ENCODE results near the gene TRIP6. TPM values are rescaled to one million over a fixed set of nuclear protein-coding genes. Genes with fewer than 3 reads are reported as not detected.
A peak's percentile ranks its signal among the peaks of the same experiment; 100 is the strongest.

Gene TRIP6
- total and polyA plus RNA-seq, 2 of the 8 experiments (the other 6 are each of a cell fraction or from before 2014, with no cell fraction given): 88.4 to 103 TPM

- TF ChIP-seq SAP30 (IDR thresholded peaks at IDR 0.05; ENCODE audit: insufficient read depth, insufficient replicate concordance, low read length) (peak; percentile 48), CHD2 (IDR thresholded peaks at IDR 0.05; ENCODE audit: low read length) (no peak), KDM4A (IDR thresholded peaks at IDR 0.05; ENCODE audit: low read depth, low read length, severe bottlenecking) (peak; percentile 25), RAD21 (IDR thresholded peaks at IDR 0.05 in 1 of 2, conservative IDR thresholded peaks at IDR 0.05 in 1 of 2; ENCODE audit: low read depth in 2 of 2, low read length in 2 of 2) (no peak), CBX8 (IDR thresholded peaks at IDR 0.05; ENCODE audit: borderline replicate concordance, low read depth, low read length) (no peak), PHF8 (conservative IDR thresholded peaks at IDR 0.05; ENCODE audit: low read depth, low read length) (peak; percentile 20; the same call in 1 of the 2 replicates), SIRT6 (IDR thresholded peaks at IDR 0.05; ENCODE audit: low read length) (no peak), JUND (IDR thresholded peaks at IDR 0.05; ENCODE audit: low read length) (no peak), CTCF (IDR thresholded peaks at IDR 0.05; ENCODE audit: control extremely low read depth in 1 of 3, insufficient read depth in 1 of 3, low read depth in 1 of 3, low read length in 3 of 3) (no peak), JUN (IDR thresholded peaks at IDR 0.05; ENCODE audit: low read depth, low read length) (no peak), RXRA (IDR thresholded peaks at IDR 0.05; ENCODE audit: insufficient read depth, low read depth, low read length) (no peak), CREB1 (IDR thresholded peaks at IDR 0.05) (no peak)
These were observed 40.5 kb upstream of the TRIP6 start (continued) for GRCh38 chr7:100826514-100827329.
